Liver (tissue), 9 donors: Measurements from ENCODE around the gene LIMCH1. TPM values are rescaled to one million over a fixed set of nuclear protein-coding genes. Genes with fewer than 3 reads are reported as not detected.

ENCODE experiments used
- DNase-seq: peaks from one replicate; pipeline ENCODE4 v3.0.0-alpha.2; 2017; ENCODE audit warnings: low spot score
- H3K27ac ChIP-seq, 2 donors: one replicate each; pipeline ENCODE4 v1.7.0; 2013; ENCODE audit warnings: inconsistent platforms in 2 of 2, low read length in 2 of 2, control low read depth in 1 of 2, low read depth in 1 of 2, mild to moderate bottlenecking in 1 of 2
- H3K27me3 ChIP-seq, 4 donors: one replicate each; pipeline versions ENCODE4 v1.6.1 to v1.7.0; 2013; ENCODE audit warnings: low read length in 3 of 4, inconsistent platforms in 1 of 4, mild to moderate bottlenecking in 1 of 4, moderate library complexity in 1 of 4; ENCODE audit not compliant: control insufficient read depth in 4 of 4, insufficient read depth in 4 of 4
- H3K36me3 ChIP-seq, 4 donors: one replicate each; pipeline versions ENCODE4 v1.6.1 to v1.7.0; 2013; ENCODE audit warnings: low read length in 3 of 4, mild to moderate bottlenecking in 3 of 4, low read depth in 1 of 4, moderate library complexity in 1 of 4; ENCODE audit not compliant: control insufficient read depth in 4 of 4, insufficient read depth in 3 of 4
- H3K4me1 ChIP-seq, 4 donors: one replicate each; pipeline versions ENCODE4 v1.6.1 to v1.7.0; 2013; ENCODE audit warnings: low read length in 3 of 4, mild to moderate bottlenecking in 3 of 4, moderate library complexity in 1 of 4; ENCODE audit not compliant: control insufficient read depth in 4 of 4, insufficient read depth in 4 of 4
- H3K4me3 ChIP-seq, 3 donors: one replicate each; pipeline versions ENCODE4 v1.6.1 to v1.7.0; 2013; ENCODE audit warnings: low read length in 3 of 3, control low read depth in 1 of 3, low read depth in 1 of 3, mild to moderate bottlenecking in 1 of 3
- H3K9ac ChIP-seq, 2 donors: one replicate each; pipeline ENCODE4 v1.7.0; 2013; ENCODE audit warnings: low read length in 2 of 2, mild to moderate bottlenecking in 2 of 2, moderate library complexity in 2 of 2, control low read depth in 1 of 2, low read depth in 1 of 2
- H3K9me3 ChIP-seq, 4 donors: one replicate each; pipeline versions ENCODE4 v1.6.1 to v1.7.0; 2013; ENCODE audit warnings: low read length in 3 of 4; ENCODE audit not compliant: control insufficient read depth in 4 of 4
- ATF3 ChIP-seq: IDR thresholded peaks from 2 replicates; pipeline ENCODE4 v1.6.1; 2016; ENCODE audit warnings: antibody characterized with exemption
- CTCF ChIP-seq: fragments of 150-350 bp; IDR thresholded peaks from 2 replicates; pipeline ENCODE4 v1.5.1; 2017; ENCODE audit warnings: improper control_type of control experiment, low read depth, low read length; ENCODE audit not compliant: missing input control
- EGR1 ChIP-seq, 2 donors: IDR thresholded peaks; 2 replicates each; pipeline ENCODE4 v1.6.1; 2016 to 2018; ENCODE audit warnings: antibody characterized with exemption in 2 of 2, low read depth in 2 of 2
- FOXA1 ChIP-seq: IDR thresholded peaks from 2 replicates; pipeline ENCODE4 v1.6.1; 2016; ENCODE audit warnings: antibody characterized with exemption
- FOXA2 ChIP-seq: IDR thresholded peaks from 2 replicates; pipeline ENCODE4 v1.6.1; 2016; ENCODE audit warnings: antibody characterized with exemption
- GABPA ChIP-seq, 2 donors: IDR thresholded peaks in 1 of 2; conservative IDR thresholded peaks in 1 of 2; 2 replicates each; pipeline ENCODE4 v1.6.1; 2016; ENCODE audit warnings: antibody characterized with exemption in 2 of 2, mild to moderate bottlenecking in 1 of 2, moderate library complexity in 1 of 2
- HNF4A ChIP-seq, 2 donors: conservative IDR thresholded peaks; 2 replicates each; pipeline ENCODE4 v1.6.1; 2016; ENCODE audit warnings: antibody characterized with exemption in 2 of 2, mild to moderate bottlenecking in 2 of 2
- HNF4G ChIP-seq: IDR thresholded peaks from 2 replicates; pipeline ENCODE4 v1.6.1; 2016; ENCODE audit warnings: antibody characterized with exemption
- JUND ChIP-seq, 2 donors: IDR thresholded peaks; 2 replicates each; pipeline ENCODE4 v1.6.1; 2016; ENCODE audit warnings: antibody characterized with exemption in 2 of 2
- MAX ChIP-seq: IDR thresholded peaks from 2 replicates; pipeline ENCODE4 v1.6.1; 2016; ENCODE audit warnings: antibody characterized with exemption
- RAD21 ChIP-seq, 2 donors: IDR thresholded peaks; 2 replicates each; pipeline ENCODE4 v1.6.1; 2016; ENCODE audit warnings: antibody characterized with exemption in 2 of 2, mild to moderate bottlenecking in 2 of 2
- REST ChIP-seq: IDR thresholded peaks from 2 replicates; pipeline ENCODE4 v1.6.1; 2016; ENCODE audit warnings: antibody characterized with exemption, mild to moderate bottlenecking
- RXRA ChIP-seq, 2 donors: IDR thresholded peaks; 2 replicates each; pipeline ENCODE4 v1.6.1; 2017 to 2018; ENCODE audit warnings: antibody characterized with exemption in 2 of 2, mild to moderate bottlenecking in 1 of 2
- SP1 ChIP-seq: IDR thresholded peaks from 2 replicates; pipeline ENCODE4 v1.6.1; 2018; ENCODE audit warnings: antibody characterized with exemption, mild to moderate bottlenecking
- TAF1 ChIP-seq: conservative IDR thresholded peaks from 2 replicates; pipeline ENCODE4 v1.6.1; 2016; ENCODE audit warnings: antibody characterized with exemption, mild to moderate bottlenecking
- YY1 ChIP-seq: IDR thresholded peaks from 2 replicates; pipeline ENCODE4 v1.6.1; 2016; ENCODE audit warnings: antibody characterized with exemption, mild to moderate bottlenecking
- ZBTB33 ChIP-seq: IDR thresholded peaks from 2 replicates; pipeline ENCODE4 v1.6.1; 2016; ENCODE audit warnings: antibody characterized with exemption
- WGBS: extraction: QIAGEN DNeasy Blood & Tissue Kit; methylation state at CpG from one replicate; pipeline ENCODE4 v1.1.7; 2013; 5-methylcytosine and 5-hydroxymethylcytosine counted together
- polyA plus RNA-seq, 2 donors: library from polyadenylated mRNA; stranded (reverse) in 1 of 2; unstranded in 1 of 2; fragments of 200-250 nt in 1 of 2; fragments of >200 nt in 1 of 2; fragmentation: Nextera tagmentation in 1 of 2; extraction: Ambion mirVana in 1 of 2; gene quantifications; one replicate each; pipeline versions ENCODE4 v1.2.1 to v1.2.3, GENCODE V29; 2013 to 2015
- total RNA-seq, 2 donors: library from RNA; depleted of rRNA; stranded (reverse); fragments of >200 nt; gene quantifications; one replicate each; pipeline ENCODE4 v1.2.3, GENCODE V29; 2014
- donor health status: healthy.
- donor health status: healthy.
- donor health status: healthy.
- donor health status: healthy.
- donor health status: healthy.

Gene LIMCH1
- total and polyA plus RNA-seq, 4 donors: 2.0 to 30.6 (median 8.1) TPM

- H3K27ac ChIP-seq: no peak overlapping the region
These were observed 123.6 kb downstream of the LIMCH1 start for GRCh38 chr4:41661442-41662076.

GRCh38 chr4:41665636-41666207, 127.8 kb downstream of the LIMCH1 start:
- no peak for TF ChIP-seq YY1
- no peak for TF ChIP-seq ATF3
- no peak for TF ChIP-seq HNF4G
- no peak for TF ChIP-seq RAD21 (IDR thresholded peaks at IDR 0.05)
- TF ChIP-seq HNF4A (conservative IDR thresholded peaks at IDR 0.05): no peak
- no peak for TF ChIP-seq SP1
- Histone ChIP-seq H3K36me3 (no peaks in the 10 kb centered on the region), H3K4me3 (no peak overlapping the region), H3K9ac (no peak overlapping the region), H3K4me1 (peaks cover 4 to 24% (median 12%) of the 10 kb centered on the region in 4 donors), H3K9me3 (no peaks in the 10 kb centered on the region), H3K27me3 (no peaks in the 10 kb centered on the region), H3K27ac (no peak overlapping the region)
- no peak for DNase-seq
- WGBS: 75% methylated on average over 3 of the region's 3 CpGs

More at GRCh38 chr4:41661442-41662076, 123.6 kb downstream of the LIMCH1 start:
- Histone ChIP-seq H3K4me3 (no peak overlapping the region), H3K9me3 (no peaks in the 10 kb centered on the region), H3K9ac (no peak overlapping the region), H3K4me1 (peaks cover 0 to 2% (median 0%) of the 10 kb centered on the region in 4 donors), H3K27me3 (no peaks in the 10 kb centered on the region), H3K36me3 (no peaks in the 10 kb centered on the region)
- peak; percentile 98 for TF ChIP-seq CTCF
- peak; percentile 93 to 95 for TF ChIP-seq RAD21 (IDR thresholded peaks at IDR 0.05)
- no peak for TF ChIP-seq RXRA (IDR thresholded peaks at IDR 0.05)
- peak; percentile 64 for DNase-seq
- 51% methylated on average over 7 of the region's 7 CpGs for WGBS

GRCh38 chr4:41668024-41668423, 130.1 kb downstream of the LIMCH1 start:
- no peaks in the 10 kb centered on the region for H3K36me3 ChIP-seq

More at GRCh38 chr4:41668024-41668423, 130.1 kb downstream of the LIMCH1 start:
- Histone ChIP-seq H3K4me1 (peaks cover 4 to 29% (median 12%) of the 10 kb centered on the region in 4 donors), H3K27me3 (no peaks in the 10 kb centered on the region), H3K9me3 (no peaks in the 10 kb centered on the region), H3K4me3 (no peak overlapping the region), H3K27ac (peak overlapping the region in 1 of 2 donors; percentile 1), H3K9ac (no peak overlapping the region)
- 35% methylated on average over 1 of the region's 1 CpG for WGBS
- no peak for DNase-seq
- TF ChIP-seq SP1 (no peak), HNF4A (conservative IDR thresholded peaks at IDR 0.05) (peak in 1 of 2 donors; percentile 29), EGR1 (IDR thresholded peaks at IDR 0.05; ENCODE audit: low read depth in 2 of 2) (no peak), MAX (peak; percentile 47), HNF4G (no peak), ZBTB33 (no peak), JUND (IDR thresholded peaks at IDR 0.05) (no peak), FOXA2 (peak; percentile 30), TAF1 (no peak), GABPA (IDR thresholded peaks at IDR 0.05 in 1 of 2, conservative IDR thresholded peaks at IDR 0.05 in 1 of 2) (no peak), FOXA1 (no peak), REST (no peak), RXRA (IDR thresholded peaks at IDR 0.05) (peak in 1 of 2 donors; percentile 21), YY1 (peak; percentile 79)
